Measurements from ENCODE around the gene COPZ2. TPM values are rescaled to one million over a fixed set of nuclear protein-coding genes. Genes with fewer than 3 reads are reported as not detected.
A peak's percentile ranks its signal among the peaks of the same experiment; 100 is the strongest.

Gene COPZ2
- total and polyA plus RNA-seq, 9 of the 15 experiments (the other 6 are each of a cell fraction or from before 2014, with no cell fraction given) = 0.22 to 0.49 TPM; not detected in 7

- Histone ChIP-seq H3K27me3 (ENCODE audit: control insufficient read depth in 2 of 2, insufficient read depth in 2 of 2, low read length in 2 of 2) (no peaks in the 10 kb centered on the region), H3K79me2 (ENCODE audit: control insufficient read depth, insufficient read depth, low read length) (no peaks in the 10 kb centered on the region), H3K4me3 (no peak overlapping the region), H3K36me3 (ENCODE audit: control insufficient read depth, insufficient read depth, low read length) (no peaks in the 10 kb centered on the region), H2AFZ (ENCODE audit: low read depth, low read length) (no peak overlapping the region), H3K4me1 (replicated peaks in 1 of 2; ENCODE audit: control insufficient read depth in 2 of 2, insufficient read depth in 2 of 2, low read length in 2 of 2) (peaks cover 20 to 22% of the 10 kb centered on the region in 2 experiments), H3K9me1 (ENCODE audit: control insufficient read depth, insufficient read depth, low read length) (no peaks in the 10 kb centered on the region), H3K9ac (ENCODE audit: insufficient read depth in 1 of 2, low read depth in 2 of 2, low read length in 2 of 2) (no peak overlapping the region), H3K27ac (ENCODE audit: extremely low read depth, low read depth, low read length) (no peak overlapping the region), H4K20me1 (replicated peaks; ENCODE audit: control insufficient read depth, insufficient read depth, low read length) (no peaks in the 10 kb centered on the region), H3K9me3 (replicated peaks; ENCODE audit: control insufficient read depth, insufficient read depth, low read depth, low read length) (no peaks in the 10 kb centered on the region; the same call in 1 of the 2 replicates), H3K4me2 (ENCODE audit: insufficient read depth, low read length) (no peak overlapping the region)
- in situ Hi-C loops (cut with MboI) = no loop called here
- TF ChIP-seq BCOR (IDR thresholded peaks at IDR 0.05) (peak; percentile 30; the same call in 1 of the 2 replicates), RBM25 (IDR thresholded peaks at IDR 0.05; ENCODE audit: low read depth, low read length, severe bottlenecking) (peak; percentile 64), ZNF197 (CRISPR knock-in tag; IDR thresholded peaks at IDR 0.05; ENCODE audit: low read depth) (no peak)
- WGBS (ENCODE audit: insufficient coverage, low coverage, missing lambda C conversion rate) = 50% methylated on average over 3 of the region's 3 CpGs
- ATAC-seq = no peak
- no peak for FAIRE-seq
- BruUV-seq (replicated peaks) = no TSS peak
- POLR2A ChIA-PET = interaction anchor here (1.0 kb wide), 1 partner anchor 53 kb away, joined by 5 read pairs; no protein-coding TSS in a partner anchor
- CTCF ChIA-PET (ENCODE audit: low intra/inter-chr PET ratio) = interaction anchor here (0.6 to 1.0 kb wide), 2 partner anchors 40 to 60 kb away, joined by 3 to 5 read pairs; no protein-coding TSS in a partner anchor
- no peak for DNase-seq (ENCODE audit: extremely low read depth in 1 of 4, low spot score in 3 of 4)
- intact Hi-C loops (cut with micrococcal nuclease) = loop anchor here (2.0 kb wide), 1 partner anchor 31 kb away; no protein-coding TSS in a partner anchor
Measured at GRCh38 chr17:48010193-48010592, 27.4 kb downstream of the COPZ2 start.

GRCh38 chr17:48006936-48007709 is 30.5 kb downstream of the COPZ2 start:
- Histone ChIP-seq H3K4me3 (no peak overlapping the region), H3K79me2 (ENCODE audit: control insufficient read depth, insufficient read depth, low read length) (no peaks in the 10 kb centered on the region), H2AFZ (ENCODE audit: low read depth, low read length) (no peak overlapping the region), H3K9me1 (ENCODE audit: control insufficient read depth, insufficient read depth, low read length) (no peaks in the 10 kb centered on the region), H3K4me2 (ENCODE audit: insufficient read depth, low read length) (no peak overlapping the region), H3K4me1 (replicated peaks in 1 of 2; ENCODE audit: control insufficient read depth in 2 of 2, insufficient read depth in 2 of 2, low read length in 2 of 2) (peaks cover 21 to 23% of the 10 kb centered on the region in 2 experiments), H4K20me1 (replicated peaks; ENCODE audit: control insufficient read depth, insufficient read depth, low read length) (no peaks in the 10 kb centered on the region), H3K27ac (ENCODE audit: extremely low read depth, low read depth, low read length) (no peak overlapping the region), H3K36me3 (ENCODE audit: control insufficient read depth, insufficient read depth, low read length) (no peaks in the 10 kb centered on the region), H3K9me3 (replicated peaks; ENCODE audit: control insufficient read depth, insufficient read depth, low read depth, low read length) (no peaks in the 10 kb centered on the region; the same call in 1 of the 2 replicates), H3K27me3 (ENCODE audit: control insufficient read depth in 2 of 2, insufficient read depth in 2 of 2, low read length in 2 of 2) (no peaks in the 10 kb centered on the region), H3K9ac (ENCODE audit: insufficient read depth in 1 of 2, low read depth in 2 of 2, low read length in 2 of 2) (no peak overlapping the region)
- 62% methylated on average over 12 of the region's 12 CpGs for WGBS (ENCODE audit: insufficient coverage, low coverage, missing lambda C conversion rate)
- in situ Hi-C loops (cut with MboI) = no loop called here
- BruUV-seq (replicated peaks) = no TSS peak
- ATAC-seq = no peak
- intact Hi-C loops (cut with micrococcal nuclease) = no loop called here
- POLR2A ChIA-PET = interaction anchor here (0.7 kb wide), 1 partner anchor 60 kb away, joined by 3 read pairs; no protein-coding TSS in a partner anchor
- CTCF ChIA-PET (ENCODE audit: low intra/inter-chr PET ratio) = no interaction called here
- no peak for DNase-seq (ENCODE audit: extremely low read depth in 1 of 4, low spot score in 3 of 4)
- no peak for FAIRE-seq
- no peak for TF ChIP-seq SRF (CRISPR knock-in tag; IDR thresholded peaks at IDR 0.05)
- no peak for TF ChIP-seq E2F3 (CRISPR knock-in tag; IDR thresholded peaks at IDR 0.05)
- no peak for TF ChIP-seq SMC3 (conservative IDR thresholded peaks at IDR 0.05; ENCODE audit: insufficient read depth, low read depth, low read length)
- no peak for TF ChIP-seq KAT7 (CRISPR knock-in tag; IDR thresholded peaks at IDR 0.05; ENCODE audit: borderline replicate concordance)
- TF ChIP-seq PRDM10 (IDR thresholded peaks at IDR 0.05; ENCODE audit: partially characterized antibody) = no peak

Measured in K562 (cell line).